Gastrocnemius medialis (tissue), 4 donors: Measurements from ENCODE around the gene TSPAN11. TPM values are rescaled to one million over a fixed set of nuclear protein-coding genes. Genes with fewer than 3 reads are reported as not detected.

ENCODE experiments used
- ATAC-seq, 2 donors: fragments of 150-250 bp; one replicate each; pipeline ENCODE4 v1.9.1; 2016
- DNase-seq, 2 donors: peaks; one replicate each; pipeline ENCODE4 v3.0.0-alpha.2; 2019
- H3K27ac ChIP-seq, 4 donors: fragments of 200-600 bp; sonication (generic); 1 replicate in 1 of 4; 2 replicates in 3 of 4; pipeline ENCODE4 v1.5.1; 2016 to 2018; ENCODE audit warnings: mild to moderate bottlenecking in 2 of 4, moderate library complexity in 1 of 4
- H3K27me3 ChIP-seq, 3 donors: fragments of 200-600 bp; sonication (generic) in 2 of 3; 1 replicate in 1 of 3; 2 replicates in 2 of 3; pipeline versions ENCODE4 v1.5.1 to v1.6.0; 2016 to 2019; ENCODE audit warnings: mild to moderate bottlenecking in 1 of 3, moderate library complexity in 1 of 3
- H3K36me3 ChIP-seq, 2 donors: fragments of 200-600 bp; sonication (generic) in 1 of 2; one replicate each; pipeline ENCODE4 v1.5.1; 2017 to 2018
- H3K4me1 ChIP-seq, 2 donors: fragments of 200-600 bp; sonication (generic) in 1 of 2; one replicate each; pipeline ENCODE4 v1.5.1; 2016 to 2017; ENCODE audit warnings: mild to moderate bottlenecking in 2 of 2
- H3K4me3 ChIP-seq, 4 donors: fragments of 200-600 bp; sonication (generic) in 3 of 4; 1 replicate in 1 of 4; 2 replicates in 3 of 4; pipeline ENCODE4 v1.5.1; 2016 to 2019; ENCODE audit warnings: mild to moderate bottlenecking in 2 of 4
- H3K9me3 ChIP-seq, 3 donors: fragments of 200-600 bp; sonication (generic) in 2 of 3; 1 replicate in 1 of 3; 2 replicates in 2 of 3; pipeline ENCODE4 v1.5.1; 2016 to 2019
- POLR2A ChIP-seq, 2 donors: fragments of 450-650 bp; IDR thresholded peaks; one replicate each; pipeline ENCODE4 v1.6.1; 2017; ENCODE audit warnings: antibody characterized with exemption in 2 of 2, mild to moderate bottlenecking in 2 of 2, moderate library complexity in 2 of 2
- in situ Hi-C, 4 donors: fragments of 200-750 bp; cut with MboI; loops; one replicate each; pipeline versions ENCODE4 v1.15.0 to v1.8.0; 2017; ENCODE audit warnings: low sequenced_read_pairs in 4 of 4
- intact Hi-C: fragments of 100-400 bp; cut with DNase I; formaldehyde crosslinking; loops from one replicate; pipeline ENCODE4 v1.15.1; 2023; ENCODE audit warnings: low total_unique reads
- total RNA-seq, 4 donors: library from RNA; depleted of rRNA; stranded (reverse); fragments of >200 nt; gene quantifications; one replicate each; pipeline versions ENCODE4 v1.1.0 to v1.2.3, GENCODE V29; 2016
- TF ChIP-seq, protein P1 (sequence below), 5 experiments: fragments of 450-650 bp in 3 of 5; fragments of 200-600 bp in 2 of 5; sonication (generic) in 2 of 5; IDR thresholded peaks in 4 of 5; conservative IDR thresholded peaks in 1 of 5; 1 replicate in 4 of 5; 2 replicates in 1 of 5; pipeline ENCODE4 v1.5.1; 2016 to 2019; ENCODE audit warnings: antibody characterized with exemption in 5 of 5, mild to moderate bottlenecking in 3 of 5, moderate library complexity in 3 of 5

TSPAN11 gene
- total RNA-seq, 4 donors from 2014 or later, result 0.05 to 0.16 (median 0.07) TPM; not detected in 1

DNA sequence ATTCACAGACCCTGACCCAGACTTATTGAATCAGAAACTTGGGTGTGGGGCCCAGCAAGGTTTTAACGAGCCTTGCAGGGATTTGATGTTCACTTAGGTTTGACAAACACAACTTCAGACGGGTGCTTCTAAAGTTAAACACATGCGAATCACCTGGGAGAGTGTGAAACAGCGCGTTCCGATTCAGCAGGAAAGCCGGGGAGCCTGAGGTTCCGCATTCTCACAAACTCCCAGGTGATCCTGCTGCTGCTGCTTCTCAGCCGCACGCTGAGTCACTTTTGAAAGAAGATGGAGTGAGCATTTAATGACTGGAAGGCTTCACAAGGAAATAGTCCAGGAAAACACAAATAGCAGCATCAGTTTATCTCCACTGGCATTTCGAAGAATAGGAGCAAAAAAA is 102.9 kb downstream of the TSPAN11 start:
- TF ChIP-seq, protein P1, sequence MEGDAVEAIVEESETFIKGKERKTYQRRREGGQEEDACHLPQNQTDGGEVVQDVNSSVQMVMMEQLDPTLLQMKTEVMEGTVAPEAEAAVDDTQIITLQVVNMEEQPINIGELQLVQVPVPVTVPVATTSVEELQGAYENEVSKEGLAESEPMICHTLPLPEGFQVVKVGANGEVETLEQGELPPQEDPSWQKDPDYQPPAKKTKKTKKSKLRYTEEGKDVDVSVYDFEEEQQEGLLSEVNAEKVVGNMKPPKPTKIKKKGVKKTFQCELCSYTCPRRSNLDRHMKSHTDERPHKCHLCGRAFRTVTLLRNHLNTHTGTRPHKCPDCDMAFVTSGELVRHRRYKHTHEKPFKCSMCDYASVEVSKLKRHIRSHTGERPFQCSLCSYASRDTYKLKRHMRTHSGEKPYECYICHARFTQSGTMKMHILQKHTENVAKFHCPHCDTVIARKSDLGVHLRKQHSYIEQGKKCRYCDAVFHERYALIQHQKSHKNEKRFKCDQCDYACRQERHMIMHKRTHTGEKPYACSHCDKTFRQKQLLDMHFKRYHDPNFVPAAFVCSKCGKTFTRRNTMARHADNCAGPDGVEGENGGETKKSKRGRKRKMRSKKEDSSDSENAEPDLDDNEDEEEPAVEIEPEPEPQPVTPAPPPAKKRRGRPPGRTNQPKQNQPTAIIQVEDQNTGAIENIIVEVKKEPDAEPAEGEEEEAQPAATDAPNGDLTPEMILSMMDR (IDR thresholded peaks at IDR 0.05 in 4 of 5, conservative IDR thresholded peaks at IDR 0.05 in 1 of 5), result no peak
- no peak for TF ChIP-seq POLR2A (IDR thresholded peaks at IDR 0.05)
- H3K27me3 ChIP-seq, result no peaks in the 10 kb centered on the region
- no peaks in the 10 kb centered on the region for H3K36me3 ChIP-seq
- H3K9me3 ChIP-seq, result no peaks in the 10 kb centered on the region
- in situ Hi-C loops, result no loop called here
- H3K4me1 ChIP-seq, result peaks cover 6 to 16% of the 10 kb centered on the region in 2 donors
- no peak overlapping the region for H3K4me3 ChIP-seq
- DNase-seq (no peak), ATAC-seq (no peak)
- intact Hi-C loops, result no loop called here
- H3K27ac ChIP-seq, result no peak overlapping the region

DNA sequence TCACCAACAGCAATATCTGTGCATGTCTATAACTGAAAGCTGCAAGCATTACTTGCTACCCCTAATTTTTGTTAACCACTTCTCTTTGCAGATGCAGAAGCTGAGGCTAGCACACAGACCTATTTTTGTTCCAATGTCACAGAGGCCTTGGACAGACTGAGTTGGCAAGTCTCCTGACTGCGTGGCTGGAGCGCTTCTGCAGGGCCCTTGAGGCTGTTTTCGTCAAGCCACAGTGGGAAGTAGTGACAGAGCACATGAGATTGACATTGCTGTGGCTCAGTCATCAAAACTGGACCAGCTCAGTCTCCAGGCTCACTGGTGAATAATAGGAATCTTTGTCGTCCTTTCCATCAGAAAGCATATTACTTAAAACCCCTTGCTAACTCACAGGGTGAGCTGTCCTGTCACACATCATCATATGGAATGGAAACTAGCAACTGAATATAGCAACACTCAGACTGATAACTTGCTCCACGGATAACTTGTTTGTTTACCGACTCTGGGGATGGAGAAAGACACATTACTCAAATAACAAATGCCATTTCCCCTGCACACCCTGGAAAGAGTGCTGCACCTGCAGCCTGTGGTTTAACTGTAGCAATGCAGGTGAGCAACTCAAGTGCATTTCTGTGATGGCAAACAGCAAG is 103.5 kb downstream of the TSPAN11 start:
- DNase-seq, result no peak
- Histone ChIP-seq H3K4me1 (peaks cover 6 to 16% of the 10 kb centered on the region in 2 donors), H3K36me3 (no peaks in the 10 kb centered on the region), H3K9me3 (no peaks in the 10 kb centered on the region), H3K27me3 (no peaks in the 10 kb centered on the region), H3K27ac (no peak overlapping the region), H3K4me3 (no peak overlapping the region)
- in situ Hi-C loops, result no loop called here
- TF ChIP-seq, protein P1 (IDR thresholded peaks at IDR 0.05 in 4 of 5, conservative IDR thresholded peaks at IDR 0.05 in 1 of 5), result no peak
- TF ChIP-seq POLR2A (IDR thresholded peaks at IDR 0.05), result no peak
- peak; percentile 73 to 79 for ATAC-seq
- intact Hi-C loops, result no loop called here

DNA sequence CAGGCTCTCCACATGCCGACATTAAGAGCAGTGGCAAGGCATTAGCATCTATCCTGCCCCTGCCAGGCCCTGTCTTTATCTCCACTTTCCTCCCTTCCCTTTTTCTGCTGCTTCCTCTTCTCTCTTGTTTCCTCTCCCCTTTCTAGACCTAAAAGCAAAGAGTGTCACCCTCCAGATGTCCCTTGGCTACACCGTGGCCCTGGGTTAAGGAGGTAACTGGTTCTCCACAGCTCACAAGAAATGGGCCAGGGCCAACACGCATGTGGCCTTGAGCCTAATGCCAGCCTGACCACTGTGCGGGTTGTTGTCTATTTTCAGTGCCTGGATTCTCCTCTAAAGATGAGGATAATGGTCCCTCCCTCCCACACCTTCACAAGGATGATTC is 105.4 kb downstream of the TSPAN11 start:
- H3K27ac ChIP-seq, result no peak overlapping the region
- intact Hi-C loops, result no loop called here

DNA sequence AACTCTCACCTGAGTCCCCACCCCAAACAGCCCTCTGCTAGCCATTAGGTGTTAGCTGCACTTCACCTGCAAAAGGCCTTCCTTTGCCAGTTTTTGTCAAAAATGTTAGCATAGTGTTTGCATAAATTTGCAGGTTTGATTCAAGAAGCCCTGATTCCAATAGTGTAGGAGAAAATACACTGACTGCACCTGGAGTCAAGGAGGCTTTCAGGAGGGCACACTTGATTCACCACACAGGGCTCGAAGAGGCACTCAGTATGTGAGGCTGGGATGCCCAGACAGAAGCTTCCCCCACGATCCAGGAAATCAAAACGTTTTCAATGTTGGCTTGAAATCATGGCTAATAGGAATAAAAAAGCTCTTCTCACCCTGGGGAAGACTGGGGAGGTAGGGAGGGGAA is 106.6 kb downstream of the TSPAN11 start:
- H3K4me1 ChIP-seq, result peaks cover 6 to 16% of the 10 kb centered on the region in 2 donors
- intact Hi-C loops (no loop called here), in situ Hi-C loops (no loop called here)
- TF ChIP-seq POLR2A (IDR thresholded peaks at IDR 0.05), result no peak
- TF ChIP-seq, protein P1 (IDR thresholded peaks at IDR 0.05 in 4 of 5, conservative IDR thresholded peaks at IDR 0.05 in 1 of 5), result no peak
- no peaks in the 10 kb centered on the region for H3K36me3 ChIP-seq
- H3K27me3 ChIP-seq, result no peaks in the 10 kb centered on the region
- no peak for ATAC-seq
- H3K4me3 ChIP-seq, result no peak overlapping the region
- no peak for DNase-seq
- H3K27ac ChIP-seq, result no peak overlapping the region
- no peaks in the 10 kb centered on the region for H3K9me3 ChIP-seq

More for the DNA sequence above, 105.4 kb downstream of the TSPAN11 start:
- in situ Hi-C loops, result no loop called here
- ATAC-seq, result no peak
- peaks cover 6 to 16% of the 10 kb centered on the region in 2 donors for H3K4me1 ChIP-seq
- TF ChIP-seq, protein P1 (IDR thresholded peaks at IDR 0.05 in 4 of 5, conservative IDR thresholded peaks at IDR 0.05 in 1 of 5), result no peak
- TF ChIP-seq POLR2A (IDR thresholded peaks at IDR 0.05), result no peak
- DNase-seq, result no peak
- no peaks in the 10 kb centered on the region for H3K9me3 ChIP-seq
- H3K4me3 ChIP-seq, result no peak overlapping the region
- H3K27me3 ChIP-seq, result no peaks in the 10 kb centered on the region
- no peaks in the 10 kb centered on the region for H3K36me3 ChIP-seq

DNA sequence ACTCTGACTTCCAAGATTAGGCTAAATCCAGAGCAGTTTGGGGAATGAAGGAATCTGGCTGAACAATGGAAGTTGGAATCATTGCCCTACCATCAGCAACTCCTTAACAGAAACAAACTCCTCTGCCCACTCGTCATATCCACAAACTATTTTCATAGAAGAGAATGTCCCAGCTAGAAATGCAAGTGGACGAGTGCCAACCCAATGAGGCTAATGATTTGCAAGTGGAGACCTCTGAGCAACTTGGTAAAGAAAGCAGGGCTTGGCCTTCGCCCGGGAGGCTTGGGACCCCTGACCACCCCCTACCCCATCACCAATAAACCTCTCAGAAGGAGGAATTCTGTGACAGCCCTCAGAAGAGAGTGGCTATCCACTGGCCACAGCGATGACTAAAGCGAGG is 107.1 kb downstream of the TSPAN11 start:
- intact Hi-C loops (no loop called here), in situ Hi-C loops (no loop called here)
- H3K36me3 ChIP-seq, result no peaks in the 10 kb centered on the region
- no peak overlapping the region for H3K4me3 ChIP-seq
- TF ChIP-seq, protein P1 (IDR thresholded peaks at IDR 0.05 in 4 of 5, conservative IDR thresholded peaks at IDR 0.05 in 1 of 5), result no peak
- no peak for TF ChIP-seq POLR2A (IDR thresholded peaks at IDR 0.05)
- H3K9me3 ChIP-seq, result no peaks in the 10 kb centered on the region
- ATAC-seq, result no peak
- no peak for DNase-seq
- H3K27ac ChIP-seq, result no peak overlapping the region
- peaks cover 6 to 16% of the 10 kb centered on the region in 2 donors for H3K4me1 ChIP-seq
- no peaks in the 10 kb centered on the region for H3K27me3 ChIP-seq
